HS-5 (cell line): ENCODE results near the gene TMEM92.
"Not testable (repeated sequence)": the region's sequence is repeated elsewhere in the genome, so short reads cannot be mapped to it uniquely, and the experiment has no call there.

Source experiments
- DNase-seq: peaks from one replicate; pipeline ENCODE4 v3.0.0-alpha.2; 2012; ENCODE audit warnings: low read depth

The TMEM92 gene

GRCh38 chr17:50262001-50262794, 12.1 kb upstream of the TMEM92 start:
- no peak for DNase-seq

GRCh38 chr17:50263331-50264262, 10.7 kb upstream of the TMEM92 start:
- DNase-seq: no peak

GRCh38 chr17:50264263-50265113, 9.8 kb upstream of the TMEM92 start:
- no peak for DNase-seq

- no peak for DNase-seq
Observed at GRCh38 chr17:50265212-50265611, 9.1 kb upstream of the TMEM92 start.

GRCh38 chr17:50265690-50266315, 8.5 kb upstream of the TMEM92 start:
- no peak for DNase-seq

- peak; percentile 19 for DNase-seq
Observed at GRCh38 chr17:50266384-50267073, 7.7 kb upstream of the TMEM92 start.

GRCh38 chr17:50267074-50267841, 7.0 kb upstream of the TMEM92 start:
- no peak for DNase-seq

GRCh38 chr17:50268026-50268425, 6.2 kb upstream of the TMEM92 start:
- no peak for DNase-seq

GRCh38 chr17:50268743-50269275, 5.5 kb upstream of the TMEM92 start:
- no peak for DNase-seq

GRCh38 chr17:50269477-50270434, 4.5 kb upstream of the TMEM92 start:
- peak; percentile 49 for DNase-seq

- DNase-seq: no peak
Observed at GRCh38 chr17:50270435-50271362, 3.6 kb upstream of the TMEM92 start.

GRCh38 chr17:50271363-50271750, 2.9 kb upstream of the TMEM92 start:
- not testable (repeated sequence) for DNase-seq

- no peak for DNase-seq
Observed at GRCh38 chr17:50272246-50272645, 2.0 kb upstream of the TMEM92 start.

GRCh38 chr17:50272711-50273653, 1.3 kb upstream of the TMEM92 start:
- DNase-seq: no peak

GRCh38 chr17:50273654-50274040, 619 bp upstream of the TMEM92 start:
- no peak for DNase-seq

- DNase-seq: no peak
Observed at GRCh38 chr17:50274897-50275221, 593 bp downstream of the TMEM92 start.

GRCh38 chr17:50275279-50275678, 1.0 kb downstream of the TMEM92 start:
- DNase-seq: no peak
